Kidney epithelial cell (primary cell): ENCODE measurements around the gene JPH2. TPM values are rescaled to one million over a fixed set of nuclear protein-coding genes. Genes with fewer than 3 reads are reported as not detected.

Source experiments
- DNase-seq: peaks from one replicate; pipeline ENCODE4 v3.0.0-alpha.2; 2010; ENCODE audit warnings: low read depth
- H3K27me3 ChIP-seq: 2 replicates; pipeline ENCODE4 v1.6.0; 2011; ENCODE audit warnings: low read length; ENCODE audit not compliant: control insufficient read depth, insufficient read depth
- H3K36me3 ChIP-seq: 2 replicates; pipeline ENCODE4 v1.5.1; 2011; ENCODE audit warnings: low read length; ENCODE audit not compliant: control insufficient read depth, insufficient read depth
- H3K4me3 ChIP-seq: 2 replicates; pipeline ENCODE4 v1.5.1; 2011; ENCODE audit warnings: low read depth, mild to moderate bottlenecking, control low read depth, low read length
- CTCF ChIP-seq: IDR thresholded peaks from 2 replicates; pipeline ENCODE4 v1.5.1; 2011; ENCODE audit warnings: mild to moderate bottlenecking, moderate library complexity, low read length, control low read depth, inconsistent platforms; ENCODE audit not compliant: insufficient read depth, poor library complexity, severe bottlenecking
- total RNA-seq: library from RNA; depleted of rRNA; stranded (reverse); fragments of >200 nt; gene quantifications from 2 replicates; pipeline ENCODE4 v1.2.3, GENCODE V29; 2015

Gene JPH2
- total RNA-seq, 1 donor from 2014 or later = 3.0 TPM

- peaks cover 4% of the 10 kb centered on the region for H3K27me3 ChIP-seq
- no peak for TF ChIP-seq CTCF
- no peak for DNase-seq
- H3K4me3 ChIP-seq = no peak overlapping the region
- H3K36me3 ChIP-seq = no peaks in the 10 kb centered on the region
These were observed 113.8 kb downstream of the JPH2 start for GRCh38 chr20:44073011-44073674.

GRCh38 chr20:44072384-44072783 lies 114.6 kb downstream of the JPH2 start:
- H3K36me3 ChIP-seq = no peaks in the 10 kb centered on the region
- no peak for DNase-seq
- H3K27me3 ChIP-seq = peaks cover 6% of the 10 kb centered on the region
- TF ChIP-seq CTCF = no peak
- H3K4me3 ChIP-seq = no peak overlapping the region

DNA sequence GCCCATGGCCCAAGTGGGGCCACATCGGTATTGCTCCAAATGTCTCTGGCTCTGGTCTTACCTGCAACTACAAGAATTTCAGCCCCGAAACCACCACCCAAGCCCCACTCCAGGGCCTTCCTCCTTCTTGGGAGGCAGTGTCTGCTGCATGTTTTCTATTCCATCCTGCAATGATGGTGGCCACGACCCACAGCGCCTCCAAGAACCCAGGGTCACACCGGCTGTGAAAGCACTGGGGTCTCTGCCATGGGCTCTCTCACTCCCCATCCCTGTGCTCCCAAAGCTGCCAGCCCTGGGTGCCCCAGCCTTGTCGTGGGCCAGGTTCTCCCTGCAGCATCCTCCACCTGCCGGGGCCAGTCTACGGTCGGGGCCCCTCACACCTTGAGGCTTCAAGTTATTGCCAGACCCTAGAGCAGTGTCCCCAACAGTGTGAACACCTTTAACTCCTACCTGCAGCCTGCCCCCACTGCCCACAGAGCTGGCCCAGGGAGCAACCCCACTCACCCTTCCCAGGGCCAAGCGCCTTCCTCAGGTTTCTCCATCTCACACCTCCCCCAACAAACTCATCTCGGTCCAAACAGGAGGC lies 115.4 kb downstream of the JPH2 start:
- no peaks in the 10 kb centered on the region for H3K36me3 ChIP-seq
- H3K4me3 ChIP-seq = no peak overlapping the region
- H3K27me3 ChIP-seq = peaks cover 6% of the 10 kb centered on the region
- TF ChIP-seq CTCF = no peak
- DNase-seq = no peak

GRCh38 chr20:44071057-44071456 lies 115.9 kb downstream of the JPH2 start:
- no peak for TF ChIP-seq CTCF
- DNase-seq = no peak
- Histone ChIP-seq H3K36me3 (no peaks in the 10 kb centered on the region), H3K4me3 (no peak overlapping the region), H3K27me3 (peaks cover 6% of the 10 kb centered on the region)

- no peak for TF ChIP-seq CTCF
- DNase-seq = no peak
These were observed 116.7 kb downstream of the JPH2 start for GRCh38 chr20:44070139-44070900.

More at GRCh38 chr20:44070139-44070900, 116.7 kb downstream of the JPH2 start:
- H3K4me3 ChIP-seq = no peak overlapping the region
- peaks cover 6% of the 10 kb centered on the region for H3K27me3 ChIP-seq
- no peaks in the 10 kb centered on the region for H3K36me3 ChIP-seq
